Measurements from ENCODE around the gene ZCCHC7. TPM values are rescaled to one million over a fixed set of nuclear protein-coding genes. Genes with fewer than 3 reads are reported as not detected.

Gene ZCCHC7
- total and polyA plus RNA-seq, 10 of the 15 experiments (the other 5 are each of a cell fraction or from before 2014, with no cell fraction given), result 42.9 to 178 (median 53.3) TPM

DNA sequence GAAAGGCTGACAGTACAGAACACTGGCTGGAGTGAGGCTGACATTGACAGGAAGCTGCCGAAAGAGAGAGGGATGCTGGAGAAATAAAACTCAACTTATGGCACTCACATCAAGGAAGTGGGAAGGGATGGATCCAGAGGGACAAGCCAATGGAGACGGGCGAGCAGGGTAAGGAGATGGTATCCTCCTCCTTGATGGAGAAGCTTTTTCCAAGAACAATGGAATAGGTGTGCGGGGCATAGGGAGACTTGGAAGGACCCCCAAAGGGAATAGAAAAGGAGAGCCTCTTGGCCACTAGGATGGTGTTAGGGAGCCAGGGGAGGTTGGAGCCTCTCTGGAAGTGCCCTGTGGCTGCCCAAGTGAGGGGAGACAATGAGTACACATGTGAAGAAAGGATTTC, 243.8 kb downstream of the ZCCHC7 start:
- 97% methylated on average over 4 of the region's 4 CpGs for WGBS (ENCODE audit: insufficient coverage, insufficient replicate concordance, low lambda C conversion rate, missing lambda C conversion rate)
- Histone ChIP-seq H3K9me3 (replicated peaks; ENCODE audit: control insufficient read depth, insufficient read depth, low read length) (no peaks in the 10 kb centered on the region), H3K4me1 (ENCODE audit: control insufficient read depth, insufficient read depth, low read length) (peaks cover 12% of the 10 kb centered on the region), H3K27ac (ENCODE audit: control insufficient read depth, insufficient read depth) (no peak overlapping the region), H3K79me2 (ENCODE audit: control insufficient read depth, insufficient read depth, low read length) (peaks cover 3% of the 10 kb centered on the region), H3K4me2 (ENCODE audit: control insufficient read depth, insufficient read depth) (no peak overlapping the region), H3K9ac (ENCODE audit: control insufficient read depth, insufficient read depth, low read length) (no peak overlapping the region), H2AFZ (ENCODE audit: control insufficient read depth, low read depth, low read length) (no peak overlapping the region), H3K4me3 (no peak overlapping the region), H3K27me3 (replicated peaks in 1 of 2; ENCODE audit: control insufficient read depth in 2 of 2, insufficient read depth in 2 of 2, low read length in 1 of 2) (no peaks in the 10 kb centered on the region), H3K36me3 (ENCODE audit: control insufficient read depth in 2 of 2, insufficient read depth in 2 of 2, low read length in 1 of 2) (no peaks in the 10 kb centered on the region; a peak in 2 of 4 replicates), H4K20me1 (ENCODE audit: control insufficient read depth, insufficient read depth) (no peaks in the 10 kb centered on the region)
- POLR2A ChIA-PET, result interaction anchor here (1.1 to 1.7 kb wide), 3 partner anchors 25 to 327 kb away, joined by 3 to 4 read pairs (median 3); no protein-coding TSS in a partner anchor
- SMC1A ChIA-PET (ENCODE audit: uncharacterized antibody, unreplicated experiment), result interaction anchor here (0.7 to 2.4 kb wide), 12 partner anchors 9 to 491 kb away, joined by 3 to 14 read pairs (median 4); no protein-coding TSS in a partner anchor
- CTCF ChIA-PET, result interaction anchor here (0.8 to 3.4 kb wide), 12 partner anchors 8 to 64 kb away, joined by 3 to 17 read pairs (median 4); no protein-coding TSS in a partner anchor
- no peak for DNase-seq (ENCODE audit: low read depth, low spot score)
- RAD21 ChIA-PET (ENCODE audit: unreplicated experiment), result interaction anchor here (0.8 to 2.2 kb wide), 4 partner anchors 11 to 28 kb away, joined by 3 to 8 read pairs (median 4); no protein-coding TSS in a partner anchor
- no peak for ATAC-seq
- FAIRE-seq, result no peak
- in situ Hi-C loops (cut with MboI), result no loop called here
- BruUV-seq (replicated peaks), result no TSS peak
- intact Hi-C loops (cut with micrococcal nuclease; ENCODE audit: unreplicated experiment), result no loop called here
- no peak for TF ChIP-seq SIN3A (IDR thresholded peaks at IDR 0.05; ENCODE audit: low read depth, low read length)
- no peak for TF ChIP-seq HDAC6 (IDR thresholded peaks at IDR 0.05; ENCODE audit: unreplicated experiment)
- no peak for TF ChIP-seq ESRRA (IDR thresholded peaks at IDR 0.05; ENCODE audit: low read length)
- no peak for TF ChIP-seq MXI1 (IDR thresholded peaks at IDR 0.05; ENCODE audit: low read depth, low read length)
- TF ChIP-seq ZZZ3 (IDR thresholded peaks at IDR 0.05; ENCODE audit: control insufficient read depth, insufficient read length, low read depth), result no peak
- TF ChIP-seq LARP7 (IDR thresholded peaks at IDR 0.05), result no peak
- no peak for TF ChIP-seq MLLT1 (IDR thresholded peaks at IDR 0.05)
- no peak for TF ChIP-seq ZNF207 (IDR thresholded peaks at IDR 0.05; ENCODE audit: borderline replicate concordance)
- TF ChIP-seq RAD21 (IDR thresholded peaks at IDR 0.05; ENCODE audit: insufficient read depth, low read depth, low read length), result no peak
- TF ChIP-seq SRF (IDR thresholded peaks at IDR 0.05; ENCODE audit: low read depth in 2 of 2, low read length in 2 of 2), result no peak
- no peak for TF ChIP-seq RCOR1 (conservative IDR thresholded peaks at IDR 0.05; ENCODE audit: low read depth, low read length)
- TF ChIP-seq EZH2 (IDR thresholded peaks at IDR 0.05; ENCODE audit: borderline replicate concordance, control insufficient read depth, low read depth, low read length), result no peak
- TF ChIP-seq PML (IDR thresholded peaks at IDR 0.05; ENCODE audit: low read length), result no peak
- no peak for TF ChIP-seq ZBTB11 (CRISPR knock-in tag; IDR thresholded peaks at IDR 0.05)
- no peak for TF ChIP-seq NR2C1 (IDR thresholded peaks at IDR 0.05)
- TF ChIP-seq EED (IDR thresholded peaks at IDR 0.05; ENCODE audit: low read depth), result no peak
- TF ChIP-seq ZNF687 (IDR thresholded peaks at IDR 0.05), result no peak

All from GM12878 (cell line).